H1 (cell line): ENCODE data around the gene FOSL2.

Experiments
- RAD21 ChIP-seq, 2 experiments: IDR thresholded peaks in 1 of 2; conservative IDR thresholded peaks in 1 of 2; 2 replicates each; pipeline ENCODE4 v1.6.1; 2011; ENCODE audit warnings: low read depth in 2 of 2, low read length in 2 of 2, improper control_type of control experiment in 1 of 2, inconsistent platforms in 1 of 2, mild to moderate bottlenecking in 1 of 2, moderate library complexity in 1 of 2
- USF2 ChIP-seq: IDR thresholded peaks from 2 replicates; pipeline ENCODE4 v1.6.1; 2011; ENCODE audit warnings: low read length, improper control_type of control experiment

GRCh38 chr2:28367667-28368356 is 24.8 kb upstream of the FOSL2 start:
- TF ChIP-seq USF2 (no peak), RAD21 (IDR thresholded peaks at IDR 0.05 in 1 of 2, conservative IDR thresholded peaks at IDR 0.05 in 1 of 2; ENCODE audit: low read depth in 2 of 2, low read length in 2 of 2) (no peak)
